ENCODE measurements around the gene CLDN12.

DNA sequence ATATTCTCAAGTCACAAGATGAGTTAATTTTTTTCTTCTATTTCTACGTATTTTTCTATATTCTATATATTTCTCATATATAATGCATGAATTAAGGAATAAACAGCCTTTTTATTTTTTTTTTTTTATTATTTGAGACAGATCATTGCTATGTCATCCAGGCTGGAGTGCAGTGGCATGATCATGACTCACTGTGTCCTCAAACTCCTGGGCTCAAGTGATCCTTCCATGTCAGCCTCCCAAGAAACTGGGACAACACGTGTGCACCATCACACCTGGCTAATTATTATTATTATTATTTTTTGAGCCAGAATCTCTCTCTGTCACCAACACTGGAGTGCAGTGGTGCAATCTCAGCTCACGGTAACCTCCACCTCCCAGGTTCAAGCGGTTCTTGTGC lies 1.5 kb downstream of the CLDN12 start:
- TF ChIP-seq ELF1 (IDR thresholded peaks at IDR 0.05), result no peak
- no peak for TF ChIP-seq CTCF (IDR thresholded peaks at IDR 0.05)
- no peak for TF ChIP-seq MAX (IDR thresholded peaks at IDR 0.05; ENCODE audit: low read depth)
- no peak for TF ChIP-seq TEAD4 (IDR thresholded peaks at IDR 0.05; ENCODE audit: borderline replicate concordance, insufficient read depth)
- no peak for TF ChIP-seq POLR2AphosphoS5 (IDR thresholded peaks at IDR 0.05; ENCODE audit: low read depth, low read length)
- no peak for TF ChIP-seq MEF2A (IDR thresholded peaks at IDR 0.05; ENCODE audit: borderline replicate concordance, low read depth)

Data from SK-N-SH (cell line).